IMR-90 (cell line): ENCODE results near the gene MCTP1. TPM values are rescaled to one million over a fixed set of nuclear protein-coding genes. Genes with fewer than 3 reads are reported as not detected.

Experiments
- microRNA-seq, 2 experiments: library from miRNA; stranded (forward) in 1 of 2; unstranded in 1 of 2; fragments of 10-50 nt in 1 of 2; fragments of <30 nt in 1 of 2; gene quantifications in 1 of 2; microRNA quantifications in 1 of 2; one replicate each; pipeline versions ENCODE3 to v1.1.0; 2013 to 2020; ENCODE audit not compliant: insufficient read depth in 1 of 2, insufficient read length in 1 of 2, unreplicated experiment in 1 of 2
- polyA plus RNA-seq, 3 experiments: library from polyadenylated mRNA; depleted of rRNA; stranded (reverse); fragments of >200 nt; gene quantifications; 2 replicates each; pipeline ENCODE4 v1.2.3, GENCODE V29; 2012; ENCODE audit warnings: low replicate concordance in 1 of 3
- small RNA-seq, 5 experiments: library from RNA; depleted of rRNA; stranded (forward); fragments of <200 nt; gene quantifications; one replicate each; pipeline ENCODE3, GENCODE V24; 2012
- total RNA-seq: library from RNA; depleted of rRNA; stranded (reverse); fragments of >200 nt; gene quantifications from 2 replicates; pipeline ENCODE4 v1.2.3, GENCODE V29; 2012; rRNA removed

Gene MCTP1
- total and polyA plus RNA-seq, 2 of the 4 experiments (the other 2 are of a cell fraction), result 0.21 TPM; not detected in 1

Small RNAs within 50 kb of the gene (microRNA-seq; reads per million reads assigned to microRNA genes)
- not detected for gene RF02271 (ENCODE audit: insufficient read depth, insufficient read length)

Small RNAs within 50 kb of the gene (small RNA-seq; reads per million reads assigned to genes)
- 0 reads per million in 5 experiments for gene RF02271

Other genes with a start within 250 kb of the MCTP1 start
- not detected in 2 replicates for gene FAM81B, start 106.3 kb upstream of the MCTP1 start, total RNA-seq
- not detected in 2 replicates for gene FAM81B, start 106.3 kb upstream of the MCTP1 start, polyA plus RNA-seq (2012; rRNA removed)